Measurements from ENCODE around the gene FHIP1A. TPM values are rescaled to one million over a fixed set of nuclear protein-coding genes. Genes with fewer than 3 reads are reported as not detected.

The FHIP1A gene
- total and polyA plus RNA-seq, 2 donors (not counting 3 experiments of a cell fraction or from before 2014, with no cell fraction given) = 0.19 to 0.58 TPM

DNA sequence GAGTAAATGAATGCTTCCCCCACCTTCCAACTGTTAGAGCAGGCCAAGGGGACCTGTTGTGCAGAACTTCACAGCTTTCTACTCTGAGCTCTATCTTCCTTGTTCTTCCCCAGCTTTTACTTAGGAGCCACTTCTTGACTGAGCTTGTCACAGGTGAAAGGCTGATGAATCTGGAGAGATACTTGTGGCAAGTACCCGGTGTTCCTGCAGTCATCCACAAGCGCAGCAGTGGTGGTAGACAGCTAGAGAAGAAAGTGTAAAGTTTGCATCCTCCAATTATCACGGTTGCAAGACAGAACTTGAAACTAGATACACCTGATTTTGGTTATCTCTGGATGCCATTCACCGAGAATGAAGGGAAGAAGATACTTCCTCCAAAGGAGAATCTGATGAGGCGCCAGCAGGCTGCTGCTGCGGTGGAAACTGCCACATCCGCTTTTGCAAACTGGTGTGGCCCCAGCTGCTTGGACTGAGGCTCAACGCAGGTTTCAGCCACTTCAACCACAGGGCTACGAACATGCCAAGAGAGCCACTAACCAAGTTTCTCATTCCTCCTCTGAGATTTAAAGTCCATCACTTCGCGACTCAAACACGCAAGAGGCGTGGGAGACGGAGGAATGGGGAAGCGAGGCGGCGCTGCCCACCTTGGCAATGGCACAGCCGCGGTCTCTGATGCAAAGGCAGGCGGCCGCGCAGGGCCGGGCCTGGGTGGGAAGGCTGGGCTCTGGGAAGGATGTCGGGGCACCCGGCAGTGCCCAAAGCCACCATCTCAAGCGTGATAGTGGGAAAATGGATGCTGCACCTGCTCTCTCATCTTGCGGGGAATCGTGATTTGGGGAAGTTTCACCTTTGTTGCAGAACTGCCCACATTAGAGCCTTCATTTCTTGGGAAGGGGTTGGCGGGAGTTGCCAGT, 1.3 kb upstream of the FHIP1A start:
- Histone ChIP-seq H3K9me3 (replicated peaks; ENCODE audit: control insufficient read depth, insufficient read depth, low read length) (no peaks in the 10 kb centered on the region), H3K36me3 (ENCODE audit: control insufficient read depth in 2 of 2, extremely low read depth in 1 of 2, insufficient read depth in 2 of 2, low read length in 2 of 2) (no peaks in the 10 kb centered on the region), H3K4me1 (ENCODE audit: control insufficient read depth, extremely low read depth, insufficient read depth, low read length) (peaks cover 8% of the 10 kb centered on the region), H3K9me1 (replicated peaks; ENCODE audit: control insufficient read depth, extremely low read depth, insufficient read depth, low read length) (no peaks in the 10 kb centered on the region), H2AFZ (ENCODE audit: low read depth, low read length) (peak overlapping the region; percentile 53), H3K9ac (replicated peaks; ENCODE audit: extremely low read depth, insufficient read depth, low read length) (no peak overlapping the region), H4K20me1 (replicated peaks; ENCODE audit: control insufficient read depth, extremely low read depth, insufficient read depth, low read length) (no peaks in the 10 kb centered on the region), H3K27me3 (ENCODE audit: control insufficient read depth in 2 of 2, insufficient read depth in 2 of 2, low read length in 2 of 2) (peaks cover 0 to 9% of the 10 kb centered on the region in 2 experiments), H3K4me3 (replicated peaks in 1 of 3; ENCODE audit: insufficient read depth in 1 of 3, low read depth in 1 of 3, low read length in 3 of 3) (peak overlapping the region in 2 of 3 experiments; percentile 32 to 53), H3K27ac (ENCODE audit: insufficient read depth, low read depth, low read length) (no peak overlapping the region), H3K79me2 (ENCODE audit: control insufficient read depth, insufficient read depth, low read length) (no peaks in the 10 kb centered on the region), H3K4me2 (ENCODE audit: insufficient read depth, low read length) (peak overlapping the region; percentile 92)
- DNase-seq (ENCODE audit: low read depth, low spot score) (no peak), FAIRE-seq (no peak)
- no TSS peak for BruUV-seq (replicated peaks)
- dilution Hi-C loops (cut with MboI; ENCODE audit: extremely low pct_ligation_motif_present, low sequenced_read_pairs) = no loop called here
- ChIA-PET CTCF (interaction anchor here (0.6 to 1.3 kb wide), 5 partner anchors 20 to 205 kb away, joined by 3 to 7 read pairs (median 3); no protein-coding TSS in a partner anchor), POLR2A (no interaction called here)
- intact Hi-C loops (cut with micrococcal nuclease) = loop anchor here (1.0 kb wide), 1 partner anchor 11 kb away; no protein-coding TSS in a partner anchor
- TF ChIP-seq FOS (IDR thresholded peaks at IDR 0.05; ENCODE audit: borderline replicate concordance, insufficient read depth, low read length) (no peak), JUN (IDR thresholded peaks at IDR 0.05; ENCODE audit: borderline replicate concordance, insufficient read depth, insufficient read length, low read depth) (no peak), POLR2AphosphoS5 (IDR thresholded peaks at IDR 0.05; ENCODE audit: insufficient read depth, low read depth, low read length) (no peak), MYC (IDR thresholded peaks at IDR 0.05; ENCODE audit: low read depth, low read length) (no peak), EZH2 (IDR thresholded peaks at IDR 0.05; ENCODE audit: borderline replicate concordance, low read depth, low read length, severe bottlenecking) (peak; percentile 61), POLR2A (IDR thresholded peaks at IDR 0.05; ENCODE audit: low read depth, low read length) (no peak)
- TF ChIP-seq, protein P1, sequence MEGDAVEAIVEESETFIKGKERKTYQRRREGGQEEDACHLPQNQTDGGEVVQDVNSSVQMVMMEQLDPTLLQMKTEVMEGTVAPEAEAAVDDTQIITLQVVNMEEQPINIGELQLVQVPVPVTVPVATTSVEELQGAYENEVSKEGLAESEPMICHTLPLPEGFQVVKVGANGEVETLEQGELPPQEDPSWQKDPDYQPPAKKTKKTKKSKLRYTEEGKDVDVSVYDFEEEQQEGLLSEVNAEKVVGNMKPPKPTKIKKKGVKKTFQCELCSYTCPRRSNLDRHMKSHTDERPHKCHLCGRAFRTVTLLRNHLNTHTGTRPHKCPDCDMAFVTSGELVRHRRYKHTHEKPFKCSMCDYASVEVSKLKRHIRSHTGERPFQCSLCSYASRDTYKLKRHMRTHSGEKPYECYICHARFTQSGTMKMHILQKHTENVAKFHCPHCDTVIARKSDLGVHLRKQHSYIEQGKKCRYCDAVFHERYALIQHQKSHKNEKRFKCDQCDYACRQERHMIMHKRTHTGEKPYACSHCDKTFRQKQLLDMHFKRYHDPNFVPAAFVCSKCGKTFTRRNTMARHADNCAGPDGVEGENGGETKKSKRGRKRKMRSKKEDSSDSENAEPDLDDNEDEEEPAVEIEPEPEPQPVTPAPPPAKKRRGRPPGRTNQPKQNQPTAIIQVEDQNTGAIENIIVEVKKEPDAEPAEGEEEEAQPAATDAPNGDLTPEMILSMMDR (IDR thresholded peaks at IDR 0.05; ENCODE audit: extremely low read depth in 1 of 2, insufficient read depth in 1 of 2, low read depth in 1 of 2, low read length in 2 of 2) = no peak
